Measurements from ENCODE around the gene BTBD16. TPM values are rescaled to one million over a fixed set of nuclear protein-coding genes. Genes with fewer than 3 reads are reported as not detected.
A peak's percentile ranks its signal among the peaks of the same experiment; 100 is the strongest.

The BTBD16 gene
- total RNA-seq, 2 experiments from 2014 or later, result 0.06 TPM; not detected in 1

DNA sequence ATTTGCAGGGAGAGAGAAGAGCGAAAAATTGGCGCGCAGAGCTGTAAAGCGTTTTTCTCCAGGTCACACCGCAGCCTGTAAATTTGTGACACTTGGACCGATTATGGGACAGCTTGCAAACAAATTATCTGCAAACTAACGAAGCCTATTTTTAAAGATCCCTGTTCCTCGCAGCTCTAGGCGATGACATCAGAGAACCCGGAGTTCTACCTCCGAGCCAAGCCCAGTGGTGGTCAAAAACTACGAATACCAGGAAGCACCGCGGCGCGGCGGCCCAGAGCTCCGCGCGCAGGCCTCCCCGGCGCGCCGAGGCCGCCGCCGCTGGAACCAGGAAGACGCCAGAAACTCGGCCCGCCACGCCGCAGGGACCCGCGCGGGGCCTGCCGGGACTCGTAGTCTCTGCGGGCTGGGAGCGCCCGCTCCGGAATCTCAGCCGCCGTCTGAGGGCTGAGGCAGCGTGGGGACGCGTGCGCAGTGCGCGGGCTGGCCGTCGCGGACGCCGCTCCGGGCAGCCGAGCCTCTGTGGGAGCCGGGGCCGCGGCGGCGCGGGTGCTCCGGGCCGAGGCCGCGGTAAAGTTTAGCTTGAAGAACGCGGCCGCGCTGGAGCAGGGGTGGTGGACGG is 103.3 kb downstream of the BTBD16 start, which contains the start of gene PLEKHA1:
PLEKHA1 (plus strand) TSS at position 472 of the 622 bp plus-strand sequence. CDS start 18,493 bp downstream, outside the sequence.
- Histone ChIP-seq H3K9me2 (ENCODE audit: insufficient read depth, low read length) (no peaks in the 10 kb centered on the region), H3K79me2 (ENCODE audit: insufficient read depth, low read depth, low read length) (peaks cover 3% of the 10 kb centered on the region; the same call in 1 of the 2 replicates), H3K4me2 (ENCODE audit: low read length) (peak within 1 kb of the TSS; percentile 68), H3K36me3 (ENCODE audit: insufficient read depth, low read length) (no peaks in the 10 kb centered on the region), H3K27ac (ENCODE audit: low read depth, low read length, poor library complexity, severe bottlenecking) (no peak within 1 kb of the TSS), H4K20me1 (ENCODE audit: insufficient read depth, low read length) (no peaks in the 10 kb centered on the region), H3K4me1 (ENCODE audit: insufficient read depth, low read length, poor library complexity, severe bottlenecking) (peaks cover 13% of the 10 kb centered on the region), H3K4me3 (ENCODE audit: low read depth, low read length, poor library complexity, severe bottlenecking) (peak within 1 kb of the TSS; percentile 79), H2AFZ (ENCODE audit: low read length) (peak within 1 kb of the TSS; percentile 69), H3K9me3 (ENCODE audit: low read length) (no peaks in the 10 kb centered on the region)
- ChIA-PET POLR2A (interaction anchor here (0.7 to 1.1 kb wide), 5 partner anchors 13 to 71 kb away, joined by 3 to 4 read pairs (median 3); no protein-coding TSS in a partner anchor), CTCF (ENCODE audit: unreplicated experiment) (interaction anchor here (0.6 kb wide), 2 partner anchors 32 to 112 kb away, joined by 3 to 6 read pairs; no protein-coding TSS in a partner anchor)
- no peak for TF ChIP-seq EZH2phosphoT487 (IDR thresholded peaks at IDR 0.05; ENCODE audit: borderline replicate concordance, low read depth, low read length)
- no peak for TF ChIP-seq CTCF (conservative IDR thresholded peaks at IDR 0.05; ENCODE audit: low read length)
- BruUV-seq (replicated peaks), result no TSS peak
- DNase-seq (ENCODE audit: low spot score), result peak; percentile 94
- intact Hi-C loops (cut with micrococcal nuclease; ENCODE audit: unreplicated experiment), result loop anchor here (2.0 to 10.0 kb wide), 4 partner anchors 26 to 780 kb away; partner anchors contain the start of gene BUB3

GRCh38 chr10:122374859-122375678 is 104.0 kb downstream of the BTBD16 start:
- Histone ChIP-seq H3K36me3 (ENCODE audit: insufficient read depth, low read length) (no peaks in the 10 kb centered on the region), H3K9me2 (ENCODE audit: insufficient read depth, low read length) (no peaks in the 10 kb centered on the region), H3K79me2 (ENCODE audit: insufficient read depth, low read depth, low read length) (peaks cover 3% of the 10 kb centered on the region; the same call in 1 of the 2 replicates), H3K9me3 (ENCODE audit: low read length) (no peaks in the 10 kb centered on the region), H4K20me1 (ENCODE audit: insufficient read depth, low read length) (no peaks in the 10 kb centered on the region), H3K4me3 (ENCODE audit: low read depth, low read length, poor library complexity, severe bottlenecking) (peak overlapping the region; percentile 79), H3K4me1 (ENCODE audit: insufficient read depth, low read length, poor library complexity, severe bottlenecking) (peaks cover 13% of the 10 kb centered on the region), H2AFZ (ENCODE audit: low read length) (peak overlapping the region; percentile 69), H3K27ac (ENCODE audit: low read depth, low read length, poor library complexity, severe bottlenecking) (no peak overlapping the region), H3K4me2 (ENCODE audit: low read length) (peak overlapping the region; percentile 68)
- ChIA-PET POLR2A (interaction anchor here (0.9 kb wide), 2 partner anchors 12 to 16 kb away, joined by 3 read pairs; no protein-coding TSS in a partner anchor), CTCF (ENCODE audit: unreplicated experiment) (interaction anchor here (0.6 kb wide), 1 partner anchor 32 kb away, joined by 6 read pairs; no protein-coding TSS in a partner anchor)
- DNase-seq (ENCODE audit: low spot score), result peak; percentile 71
- intact Hi-C loops (cut with micrococcal nuclease; ENCODE audit: unreplicated experiment), result loop anchor here (2.0 to 10.0 kb wide), 4 partner anchors 26 to 780 kb away; partner anchors contain the start of gene BUB3
- TF ChIP-seq EZH2phosphoT487 (IDR thresholded peaks at IDR 0.05; ENCODE audit: borderline replicate concordance, low read depth, low read length) (no peak), CTCF (conservative IDR thresholded peaks at IDR 0.05; ENCODE audit: low read length) (no peak)
- BruUV-seq (replicated peaks), result no TSS peak
